Lung (tissue), 12 donors: ENCODE results near the gene SLC38A10. TPM values are rescaled to one million over a fixed set of nuclear protein-coding genes. Genes with fewer than 3 reads are reported as not detected.

Experiments used
- ATAC-seq: fragments of 200-7000 bp; cut with Tn5 transposase; one replicate; pipeline ENCODE4 v1.9.1; 2020; ENCODE audit warnings: moderate number of reproducible peaks; ENCODE audit not compliant: insufficient read depth, low FRiP score
- DNase-seq, 3 donors: peaks; one replicate each; pipeline ENCODE4 v3.0.0-alpha.2; 2013 to 2017
- H3K27ac ChIP-seq, 2 donors: one replicate each; pipeline ENCODE4 v1.5.1; 2013; ENCODE audit warnings: mild to moderate bottlenecking in 2 of 2, moderate library complexity in 2 of 2, control low read depth in 1 of 2, inconsistent platforms in 1 of 2, low read depth in 1 of 2, low read length in 1 of 2
- H3K27me3 ChIP-seq, 3 donors: one replicate each; pipeline ENCODE4 v1.5.1; 2013; ENCODE audit warnings: low read length in 2 of 3; ENCODE audit not compliant: control insufficient read depth in 3 of 3, insufficient read depth in 3 of 3
- H3K36me3 ChIP-seq, 4 donors: one replicate each; pipeline ENCODE4 v1.5.1; 2013; ENCODE audit warnings: low read length in 4 of 4, mild to moderate bottlenecking in 1 of 4, moderate library complexity in 1 of 4; ENCODE audit not compliant: control insufficient read depth in 4 of 4, insufficient read depth in 4 of 4
- H3K4me1 ChIP-seq, 5 donors: one replicate each; pipeline ENCODE4 v1.5.1; 2013; ENCODE audit warnings: low read length in 5 of 5, mild to moderate bottlenecking in 2 of 5, moderate library complexity in 1 of 5; ENCODE audit not compliant: control insufficient read depth in 5 of 5, insufficient read depth in 5 of 5
- H3K4me3 ChIP-seq: one replicate; pipeline ENCODE4 v1.5.1; 2013; ENCODE audit warnings: mild to moderate bottlenecking, control low read depth, moderate library complexity
- H3K9ac ChIP-seq, 2 donors: one replicate each; pipeline ENCODE4 v1.5.1; 2013; ENCODE audit warnings: low read length in 2 of 2, control low read depth in 1 of 2; ENCODE audit not compliant: insufficient read depth in 1 of 2
- H3K9me3 ChIP-seq, 4 donors: one replicate each; pipeline ENCODE4 v1.5.1; 2013; ENCODE audit warnings: low read length in 3 of 4, mild to moderate bottlenecking in 1 of 4, moderate library complexity in 1 of 4; ENCODE audit not compliant: control insufficient read depth in 4 of 4, insufficient read depth in 3 of 4
- WGBS, 2 donors: extraction: QIAGEN DNeasy Blood & Tissue Kit; methylation state at CpG; one replicate each; pipeline ENCODE4 v1.1.7; 2013; 5-methylcytosine and 5-hydroxymethylcytosine counted together
- polyA plus RNA-seq, 2 donors: library from polyadenylated mRNA; stranded (reverse); fragments of 200-250 nt; gene quantifications; one replicate each; pipeline ENCODE4 v1.2.1, GENCODE V29; 2013
- total RNA-seq, 2 donors: library from RNA; depleted of rRNA in 1 of 2; stranded (reverse); fragments of >200 nt in 1 of 2; gene quantifications; one replicate each; pipeline ENCODE4 v1.2.1, GENCODE V29; 2014 to 2021
- TF ChIP-seq, protein P1 (sequence below): IDR thresholded peaks from 2 replicates; pipeline ENCODE4 v1.5.1; 2012; ENCODE audit warnings: mild to moderate bottlenecking; ENCODE audit errors: control extremely low read depth, extremely low read depth
- donor health status: control.
- donor health status: control.
- donor health status: Bipolar disorder and iron deficiency.
- donor health status: healthy.
- donor health status: DM: yes; HTN: yes; CAD: no.

SLC38A10 gene
- total and polyA plus RNA-seq, 4 donors: 56.0 to 127 (median 82.4) TPM

DNA sequence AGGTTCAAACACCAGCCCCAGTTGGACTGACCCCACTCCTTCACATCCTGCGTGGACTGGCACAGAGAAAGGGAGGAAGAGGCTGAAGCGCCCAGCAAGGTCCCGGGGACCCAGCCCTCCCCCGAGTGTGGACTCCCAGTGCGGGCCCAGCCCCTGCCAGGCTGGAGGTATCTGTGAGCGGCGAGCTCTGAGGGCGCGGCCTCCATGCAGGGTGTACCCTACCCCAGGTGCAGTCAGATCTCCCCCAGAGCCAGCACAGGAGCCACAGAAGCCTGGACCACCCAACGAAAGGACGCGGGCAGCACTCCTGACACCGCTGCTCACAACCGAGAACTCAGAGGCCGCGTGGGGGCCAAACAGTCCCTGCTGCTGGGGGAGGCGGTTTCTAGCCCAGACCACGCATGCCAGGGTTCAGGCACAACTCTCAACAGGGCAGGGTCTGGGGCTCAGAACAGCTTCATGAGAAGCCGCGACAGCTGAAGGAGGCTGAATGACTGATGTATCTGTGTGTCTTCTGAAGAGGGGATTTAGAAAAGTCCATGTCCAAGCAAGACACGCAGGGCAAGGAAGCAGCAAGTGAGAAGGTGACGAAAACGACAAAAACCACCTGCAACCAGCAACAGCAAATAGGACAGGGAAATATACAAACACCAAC lies 8.5 kb downstream of the SLC38A10 start:
- ATAC-seq (no peak), DNase-seq (no peak)
- TF ChIP-seq, protein P1, sequence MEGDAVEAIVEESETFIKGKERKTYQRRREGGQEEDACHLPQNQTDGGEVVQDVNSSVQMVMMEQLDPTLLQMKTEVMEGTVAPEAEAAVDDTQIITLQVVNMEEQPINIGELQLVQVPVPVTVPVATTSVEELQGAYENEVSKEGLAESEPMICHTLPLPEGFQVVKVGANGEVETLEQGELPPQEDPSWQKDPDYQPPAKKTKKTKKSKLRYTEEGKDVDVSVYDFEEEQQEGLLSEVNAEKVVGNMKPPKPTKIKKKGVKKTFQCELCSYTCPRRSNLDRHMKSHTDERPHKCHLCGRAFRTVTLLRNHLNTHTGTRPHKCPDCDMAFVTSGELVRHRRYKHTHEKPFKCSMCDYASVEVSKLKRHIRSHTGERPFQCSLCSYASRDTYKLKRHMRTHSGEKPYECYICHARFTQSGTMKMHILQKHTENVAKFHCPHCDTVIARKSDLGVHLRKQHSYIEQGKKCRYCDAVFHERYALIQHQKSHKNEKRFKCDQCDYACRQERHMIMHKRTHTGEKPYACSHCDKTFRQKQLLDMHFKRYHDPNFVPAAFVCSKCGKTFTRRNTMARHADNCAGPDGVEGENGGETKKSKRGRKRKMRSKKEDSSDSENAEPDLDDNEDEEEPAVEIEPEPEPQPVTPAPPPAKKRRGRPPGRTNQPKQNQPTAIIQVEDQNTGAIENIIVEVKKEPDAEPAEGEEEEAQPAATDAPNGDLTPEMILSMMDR: no peak
- Histone ChIP-seq H3K4me3 (no peak overlapping the region), H3K36me3 (peaks cover 0 to 34% (median 15%) of the 10 kb centered on the region in 4 donors), H3K9ac (no peak overlapping the region), H3K4me1 (peaks cover 0 to 18% (median 5%) of the 10 kb centered on the region in 5 donors), H3K9me3 (no peaks in the 10 kb centered on the region), H3K27ac (peak overlapping the region; percentile 51 to 93), H3K27me3 (no peaks in the 10 kb centered on the region)
- 84 to 88% methylated on average over 23 of the region's 23 CpGs for WGBS, 2 donors

DNA sequence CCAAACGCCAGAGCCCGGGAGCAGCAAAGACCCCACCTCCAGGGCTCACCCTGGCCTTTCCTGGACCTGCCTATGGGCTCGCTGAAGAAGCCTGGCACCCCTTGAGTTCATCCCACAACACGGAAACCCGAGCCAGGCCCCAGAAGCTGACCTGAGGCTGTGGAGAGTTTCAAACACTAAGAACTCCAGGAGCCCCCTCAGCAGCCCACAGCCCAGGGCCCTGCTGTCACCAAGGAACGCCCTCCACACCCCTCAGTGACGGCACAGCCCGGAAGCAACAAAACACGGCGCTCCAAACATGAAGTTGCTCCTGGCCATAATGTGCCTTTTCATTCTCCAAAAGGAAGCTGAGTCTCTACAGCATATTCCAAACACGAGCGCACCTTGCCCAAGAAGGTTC lies 9.2 kb downstream of the SLC38A10 start:
- Histone ChIP-seq H3K27ac (peak overlapping the region; percentile 51 to 93), H3K27me3 (no peaks in the 10 kb centered on the region), H3K9me3 (no peaks in the 10 kb centered on the region), H3K9ac (no peak overlapping the region), H3K4me3 (no peak overlapping the region), H3K36me3 (peaks cover 0 to 37% (median 15%) of the 10 kb centered on the region in 4 donors), H3K4me1 (peaks cover 0 to 16% (median 5%) of the 10 kb centered on the region in 5 donors)
- ATAC-seq (no peak), DNase-seq (no peak)
- TF ChIP-seq, protein P1: no peak
- 36 to 47% methylated on average over 12 of the region's 12 CpGs for WGBS, 2 donors

DNA sequence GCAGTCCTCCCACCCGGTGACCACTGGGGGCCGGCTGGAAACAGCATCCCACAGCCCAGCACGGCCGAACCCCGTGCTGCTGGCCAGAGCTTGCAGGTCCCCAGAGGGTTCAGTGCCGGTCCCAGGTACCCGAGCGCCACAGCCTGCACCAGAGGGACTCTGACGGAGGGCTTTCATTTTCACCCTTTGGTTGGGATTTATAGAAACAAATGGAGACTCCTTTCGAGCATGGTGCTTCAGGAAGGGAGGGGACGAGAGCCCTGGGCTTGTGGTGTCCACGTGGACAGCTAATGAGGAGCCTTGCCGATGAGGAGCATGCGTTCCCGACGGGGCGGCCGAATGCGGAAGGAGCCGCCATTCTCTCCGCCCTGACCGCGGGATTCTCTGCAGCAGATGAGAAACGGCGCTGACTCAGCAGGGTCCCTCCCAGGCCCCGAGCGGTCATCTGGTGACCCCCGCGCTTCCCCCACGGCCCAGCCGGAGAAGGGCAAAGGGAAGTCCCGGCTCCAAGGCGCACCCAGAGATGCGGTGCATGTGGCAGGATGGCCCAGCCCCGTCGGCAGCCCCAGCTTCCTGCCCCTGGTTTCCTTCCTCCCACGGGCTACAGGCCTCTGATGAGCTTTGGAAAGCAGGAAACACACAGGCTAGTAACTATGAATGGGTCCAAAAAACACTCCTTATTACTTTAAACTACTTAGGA lies 9.8 kb downstream of the SLC38A10 start:
- WGBS, 2 donors: 15 to 34% methylated on average over 37 of the region's 37 CpGs
- Histone ChIP-seq H3K9ac (no peak overlapping the region), H3K4me1 (peaks cover 0 to 16% (median 5%) of the 10 kb centered on the region in 5 donors), H3K27ac (peak overlapping the region; percentile 51 to 93), H3K4me3 (peak overlapping the region; percentile 8), H3K36me3 (peaks cover 0 to 42% (median 15%) of the 10 kb centered on the region in 4 donors), H3K27me3 (no peaks in the 10 kb centered on the region), H3K9me3 (no peaks in the 10 kb centered on the region)
- TF ChIP-seq, protein P1: no peak
- ATAC-seq (peak; percentile 85), DNase-seq (peak; percentile 42 to 65 (median 46))
